GM21529 (cell line): Measurements from ENCODE around the gene CNOT2.
"Not testable (repeated sequence)": the region's sequence is repeated elsewhere in the genome, so short reads cannot be mapped to it uniquely, and the experiment has no call there.

ENCODE experiments used
- ATAC-seq: cut with Tn5 transposase; IDR thresholded peaks from one replicate; pipeline ENCODE4 v1.9.1; 2021; ENCODE audit not compliant: unreplicated experiment

Gene CNOT2

DNA sequence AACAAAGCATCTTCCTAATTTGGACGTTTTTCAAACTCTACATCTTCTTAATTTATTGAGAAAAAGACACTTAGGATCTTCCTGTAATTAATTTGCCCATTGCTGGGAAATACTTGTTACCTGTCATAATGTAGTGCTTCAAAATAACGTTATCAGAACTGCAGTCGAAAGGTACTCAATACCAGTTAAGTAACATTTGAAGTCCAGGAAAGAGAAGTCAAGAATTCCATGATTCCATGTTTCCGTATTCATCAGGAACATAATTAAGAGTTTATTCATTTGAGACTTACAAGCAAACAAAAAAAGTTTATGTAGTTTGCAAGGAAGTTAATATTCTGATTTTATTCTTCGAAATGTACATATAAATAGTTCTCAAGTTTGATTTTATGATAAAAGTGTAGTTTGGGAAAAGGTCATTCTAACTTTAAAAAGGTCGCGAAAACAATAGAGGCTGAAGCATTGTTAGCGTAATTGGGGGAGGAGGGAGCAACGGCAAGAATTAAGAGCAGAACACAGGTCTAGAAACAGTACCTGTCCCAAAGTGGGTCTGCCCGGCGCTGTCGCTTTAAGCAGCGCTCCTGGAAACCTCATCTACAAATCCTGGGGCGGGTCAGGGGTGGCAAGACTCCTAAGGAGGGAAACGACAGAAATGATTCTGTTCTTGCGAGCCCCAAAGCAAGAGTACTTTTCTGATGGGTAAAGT, 121.6 kb downstream of the CNOT2 start:
- ATAC-seq, result no peak

DNA sequence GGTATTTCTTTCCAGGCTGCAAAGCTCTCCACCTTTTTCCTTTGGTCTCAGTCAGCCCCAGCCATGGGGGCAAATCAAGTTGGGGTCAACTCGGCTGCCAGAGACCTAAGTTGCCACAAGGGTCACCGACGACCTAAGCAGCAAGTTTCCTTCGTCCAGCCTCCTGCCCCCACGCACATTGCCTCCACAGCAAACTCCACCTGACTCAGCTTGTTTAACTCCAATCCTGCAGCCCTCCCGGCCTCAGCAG, 122.1 kb downstream of the CNOT2 start:
- ATAC-seq, result no peak

DNA sequence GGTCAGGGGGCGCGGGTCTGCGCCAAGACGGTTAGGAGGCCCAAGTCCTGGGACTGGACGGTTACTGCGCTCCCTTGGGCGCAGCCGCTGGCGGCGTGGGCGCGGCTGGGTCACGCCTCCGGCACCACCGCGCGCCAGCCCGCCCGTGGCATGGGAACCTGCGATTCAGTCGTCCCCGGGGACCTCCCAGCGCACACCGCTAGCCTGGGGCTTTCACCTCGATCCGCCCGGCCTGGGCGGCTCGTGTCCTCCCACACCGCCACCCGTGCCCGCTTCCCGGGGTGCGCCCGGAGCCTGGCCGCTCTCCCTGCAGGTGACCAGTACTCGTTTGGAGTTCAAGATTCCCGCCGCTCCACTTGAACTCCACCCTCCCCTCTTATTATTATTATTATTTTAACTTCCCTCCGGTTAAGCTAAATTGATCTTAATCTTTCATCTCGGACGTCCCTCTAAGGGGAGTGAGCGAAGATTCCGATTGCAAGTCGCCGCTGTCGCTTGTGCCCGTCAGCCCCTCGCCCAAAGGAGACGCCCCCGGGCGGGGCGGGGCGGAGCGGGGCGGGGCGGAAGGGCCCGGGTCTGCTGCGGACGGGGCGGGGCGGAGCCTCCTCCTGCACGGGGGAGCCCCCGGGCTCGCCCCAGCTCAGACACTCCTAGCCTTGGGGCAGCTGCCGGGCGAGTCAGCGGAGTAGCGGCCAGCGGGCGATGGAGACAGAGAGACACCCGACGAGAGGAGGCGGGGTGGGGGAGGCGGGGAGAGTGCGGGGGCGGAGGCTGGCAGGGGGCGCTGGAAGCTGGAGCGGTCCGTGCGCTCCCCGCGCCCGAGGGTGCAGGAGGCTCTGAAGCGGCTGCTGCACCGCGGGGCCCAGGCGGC, 122.7 kb downstream of the CNOT2 start, which contains the start of gene KCNMB4:
KCNMB4 (plus strand) TSS at position 643 of the 871 bp plus-strand sequence. CDS start 445 bp downstream, outside the sequence.
- peak; percentile 83 for ATAC-seq

DNA sequence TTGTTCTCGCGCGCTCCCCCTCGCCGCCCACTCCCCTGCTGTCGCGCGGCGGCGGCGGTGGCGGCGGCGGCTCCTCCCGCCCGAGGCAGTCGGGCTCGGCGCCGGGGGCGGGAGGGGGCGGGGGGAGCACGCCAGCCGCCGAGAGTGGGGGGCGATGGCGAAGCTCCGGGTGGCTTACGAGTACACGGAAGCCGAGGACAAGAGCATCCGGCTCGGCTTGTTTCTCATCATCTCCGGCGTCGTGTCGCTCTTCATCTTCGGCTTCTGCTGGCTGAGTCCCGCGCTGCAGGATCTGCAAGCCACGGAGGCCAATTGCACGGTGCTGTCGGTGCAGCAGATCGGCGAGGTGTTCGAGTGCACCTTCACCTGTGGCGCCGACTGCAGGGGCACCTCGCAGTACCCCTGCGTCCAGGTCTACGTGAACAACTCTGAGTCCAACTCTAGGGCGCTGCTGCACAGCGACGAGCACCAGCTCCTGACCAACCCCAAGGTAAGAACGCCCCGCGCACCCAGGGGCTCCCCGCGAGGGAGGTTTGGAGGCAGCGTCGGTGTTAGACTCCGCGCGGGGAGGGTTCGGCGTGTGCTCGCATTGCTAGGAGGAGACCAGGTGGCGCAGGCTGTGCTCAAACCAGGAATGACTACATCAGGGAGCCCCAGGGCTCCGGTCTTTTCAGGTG, 123.5 kb downstream of the CNOT2 start:
- ATAC-seq, result peak; percentile 42

DNA sequence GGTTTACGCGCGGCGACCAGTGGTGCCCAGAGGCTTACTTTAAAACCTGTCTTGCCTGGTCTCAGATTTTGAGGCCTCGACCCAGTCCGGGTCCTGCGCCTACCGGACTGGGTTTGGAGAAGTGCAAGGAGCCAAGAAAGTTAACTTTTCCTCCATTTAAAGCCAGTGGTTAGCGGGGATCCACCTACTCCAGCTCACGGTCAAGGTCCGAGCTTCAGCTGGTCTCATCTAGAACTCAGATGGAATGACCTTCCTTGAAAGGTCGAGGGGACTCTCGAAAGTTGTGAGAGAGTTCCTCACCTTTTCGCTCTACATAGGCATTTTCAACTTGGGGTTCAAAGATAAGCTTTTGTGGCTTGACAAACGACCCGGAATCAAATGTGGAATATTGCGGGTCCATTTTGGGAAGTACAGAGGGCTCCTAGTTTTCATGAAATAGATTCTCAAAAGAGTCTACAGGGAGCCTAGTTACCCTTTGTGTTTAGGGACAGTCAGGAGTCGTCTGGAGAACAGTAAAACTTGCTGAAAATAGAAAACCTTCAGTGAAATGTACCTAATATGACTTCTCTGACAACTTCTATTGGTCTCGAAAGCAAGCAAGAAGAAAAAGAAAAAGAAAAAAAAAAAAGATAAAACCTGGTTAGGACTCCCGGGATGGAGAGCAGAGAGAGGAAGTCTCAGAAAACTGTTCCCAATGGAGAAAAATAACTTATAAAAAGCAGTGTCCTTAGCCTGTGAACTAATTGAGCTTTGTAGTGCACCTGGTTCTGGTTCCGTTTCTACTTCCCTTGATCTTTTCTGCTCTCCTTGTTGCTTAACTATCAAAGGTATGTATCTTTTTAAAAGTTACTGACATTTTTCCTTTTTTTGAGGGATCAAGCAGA, 124.3 kb downstream of the CNOT2 start:
- no peak for ATAC-seq

DNA sequence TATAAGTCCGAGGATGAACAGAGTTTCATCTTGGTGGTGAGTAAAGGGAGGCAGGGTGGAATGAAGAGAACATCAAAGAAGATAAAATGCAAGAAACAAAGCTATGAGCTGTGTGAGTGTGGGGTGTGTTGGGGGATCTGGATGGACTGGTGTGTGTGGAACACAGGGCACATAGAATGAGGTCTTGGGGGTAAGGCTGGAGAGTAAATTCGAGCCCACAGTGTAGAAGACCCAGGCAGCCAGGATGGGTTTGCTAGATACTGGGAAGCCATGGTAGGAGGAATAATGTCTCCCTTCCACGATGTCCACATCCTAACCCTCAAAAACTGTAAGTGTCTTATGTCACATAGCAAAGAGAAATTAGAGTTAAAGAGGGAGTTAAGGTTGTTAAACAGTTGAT, 129.6 kb downstream of the CNOT2 start:
- ATAC-seq, result no peak

DNA sequence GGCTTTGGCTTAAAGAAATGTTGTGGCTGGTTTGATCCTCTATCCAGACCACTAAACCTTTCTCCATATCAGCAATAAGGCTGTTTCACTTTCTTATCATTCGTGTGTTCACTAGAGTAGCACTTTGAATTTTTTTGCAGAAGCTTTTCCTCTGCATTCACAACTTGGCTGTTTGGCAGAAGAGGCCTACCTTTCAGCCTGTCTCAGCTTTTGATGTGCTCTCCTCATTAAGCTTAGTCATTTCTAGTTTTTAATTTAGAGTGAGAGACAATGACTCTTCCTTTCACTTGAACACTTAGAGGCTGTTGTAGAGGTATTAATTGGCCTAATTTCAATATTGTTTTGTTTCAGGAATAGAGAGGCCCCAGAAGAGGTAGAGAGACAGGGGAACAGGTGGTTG, 136.6 kb downstream of the CNOT2 start:
- no peak for ATAC-seq

DNA sequence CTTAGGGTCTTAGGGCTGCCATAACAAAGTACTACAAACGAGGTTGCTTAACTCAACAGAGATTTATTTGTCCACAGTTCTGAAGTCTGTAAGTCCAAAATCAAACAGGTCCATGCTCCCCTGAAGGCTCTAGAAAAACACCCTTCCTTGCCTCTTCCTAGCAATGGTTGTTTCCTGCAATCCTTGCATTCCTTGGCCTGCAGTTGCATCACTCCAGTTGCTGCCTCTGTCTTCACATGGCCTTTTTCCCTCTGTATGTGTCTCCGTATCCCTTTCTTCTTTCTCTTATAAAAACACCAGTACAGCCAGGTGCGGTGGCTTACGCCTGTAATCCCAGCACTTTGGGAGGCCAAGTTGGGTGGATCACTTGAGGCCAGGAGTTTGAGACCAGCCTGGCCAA, 140.3 kb downstream of the CNOT2 start:
- ATAC-seq, result no peak

DNA sequence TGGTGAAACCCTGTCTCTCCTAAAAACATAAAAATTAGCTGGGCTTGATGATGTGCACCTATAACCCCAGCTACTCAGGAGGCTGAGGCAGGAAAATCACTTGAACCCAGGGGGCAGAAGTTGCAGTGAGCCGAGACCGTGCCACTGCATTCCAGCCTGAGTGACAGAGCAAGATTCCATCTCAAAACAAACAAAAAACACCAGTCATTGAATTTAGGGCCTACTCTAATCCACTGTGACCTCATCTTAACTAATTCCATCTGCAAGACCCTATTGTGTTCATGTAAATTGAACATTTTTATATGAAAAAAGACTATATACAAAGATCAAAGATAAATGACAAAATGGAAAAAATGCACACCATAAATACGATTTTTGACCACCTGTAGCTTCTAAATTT, 140.7 kb downstream of the CNOT2 start:
- no peak for ATAC-seq

DNA sequence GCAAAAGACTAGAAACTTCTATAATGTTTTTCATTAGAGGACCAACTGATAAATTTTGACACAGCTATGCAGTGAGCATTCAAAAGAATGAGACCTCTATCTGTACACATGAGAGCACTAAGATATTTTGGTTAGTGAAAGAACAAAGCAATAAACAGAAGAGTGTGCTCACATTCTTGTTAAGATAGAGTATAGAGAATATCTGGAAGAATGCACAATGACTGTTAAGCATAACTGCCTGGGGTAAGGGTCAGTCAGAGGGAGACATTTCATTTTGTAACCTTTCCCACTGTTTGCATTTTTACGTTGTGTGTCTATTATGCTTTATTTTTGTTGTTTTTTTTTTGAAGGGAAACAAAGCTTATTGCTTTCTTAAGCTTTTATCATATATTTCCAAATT, 143.5 kb downstream of the CNOT2 start:
- ATAC-seq, result no peak

DNA sequence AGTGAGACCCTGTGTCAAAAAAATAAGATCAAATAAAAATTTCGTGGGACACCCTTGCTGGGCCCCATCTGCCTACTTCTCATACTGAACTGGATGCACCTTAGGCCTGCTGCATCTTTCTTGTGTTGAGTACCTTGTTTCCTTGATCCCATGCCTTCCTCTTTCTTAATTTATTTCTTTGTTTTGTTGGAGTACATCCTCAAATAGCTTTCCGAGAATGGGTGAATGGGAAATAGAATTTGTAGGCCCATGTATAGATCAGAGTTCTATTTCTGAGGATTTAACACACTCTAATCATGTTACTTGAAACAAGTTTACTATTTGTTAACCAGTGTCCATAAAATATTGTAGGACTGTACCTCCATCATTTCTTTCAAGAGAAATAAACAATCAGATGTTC, 146.4 kb downstream of the CNOT2 start:
- ATAC-seq, result no peak

DNA sequence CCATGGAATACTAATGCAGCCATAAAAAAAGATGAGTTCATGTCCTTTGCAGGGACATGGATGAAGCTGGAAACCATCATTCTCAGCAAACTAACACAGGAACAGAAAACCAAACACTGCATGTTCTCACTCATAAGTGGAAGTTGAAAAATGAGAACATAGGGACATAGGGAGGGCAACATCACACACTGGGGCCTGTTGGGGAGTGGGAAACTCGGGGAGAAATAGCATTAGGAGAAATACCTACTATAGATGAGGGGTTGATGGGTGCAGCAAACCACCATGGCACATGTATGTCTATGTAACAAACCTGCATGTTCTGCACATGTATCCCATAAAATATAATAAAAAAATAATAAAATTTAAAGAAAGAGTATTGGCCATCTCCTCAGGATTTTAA, 149.4 kb downstream of the CNOT2 start:
- not testable (repeated sequence) for ATAC-seq

DNA sequence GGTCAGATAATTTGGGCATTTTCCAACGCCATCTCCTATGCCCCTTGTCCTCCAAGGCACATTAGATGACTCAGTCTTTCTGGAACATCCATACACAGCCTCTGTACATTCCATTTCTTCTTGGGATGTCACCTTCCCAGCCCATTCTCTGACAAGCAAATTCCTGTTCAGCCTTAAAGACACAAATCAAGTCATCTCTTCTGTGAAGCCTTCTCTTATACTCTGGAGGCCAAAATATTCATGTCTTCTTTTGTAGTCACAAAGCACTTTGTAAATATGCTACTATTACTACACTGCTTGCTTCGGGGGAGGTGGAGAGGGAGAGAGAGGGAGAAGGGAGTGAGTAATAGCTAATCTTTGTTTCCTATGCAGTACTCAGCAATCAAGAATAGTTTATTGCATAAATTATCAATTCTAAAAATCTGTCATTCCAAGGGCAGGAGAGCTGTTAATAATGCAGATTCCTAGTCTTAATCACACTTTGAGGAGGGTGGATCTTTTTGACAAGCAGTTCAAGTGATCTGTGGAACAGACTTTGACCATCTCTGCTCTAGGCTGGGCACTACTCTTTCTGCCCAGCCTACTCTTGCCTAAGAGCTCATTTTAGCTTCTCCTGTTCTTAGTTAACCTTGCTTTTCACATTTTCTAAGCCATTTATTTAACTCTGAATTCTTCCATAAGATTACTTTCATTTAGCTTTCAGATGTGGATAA, 150.7 kb downstream of the CNOT2 start:
- no peak for ATAC-seq

DNA sequence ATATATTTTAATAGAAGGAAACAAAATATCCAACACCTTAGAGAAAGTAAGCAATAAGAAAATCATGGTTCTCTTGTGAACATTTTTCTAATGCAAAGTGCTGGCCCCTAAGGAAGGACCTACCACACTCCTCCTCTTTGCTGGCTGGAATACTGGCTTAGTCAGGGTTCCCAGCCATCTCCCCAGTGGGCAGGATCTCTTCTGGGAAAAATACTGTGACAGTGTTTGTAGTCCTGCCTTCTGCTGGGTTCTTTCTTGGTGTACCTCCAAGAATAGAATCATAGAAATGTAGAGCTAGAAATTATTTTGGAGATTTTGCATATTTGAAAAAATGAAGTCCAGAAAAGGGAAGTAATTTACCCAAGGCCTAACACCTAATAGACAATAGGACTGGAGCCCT, 154.8 kb downstream of the CNOT2 start:
- ATAC-seq, result no peak

DNA sequence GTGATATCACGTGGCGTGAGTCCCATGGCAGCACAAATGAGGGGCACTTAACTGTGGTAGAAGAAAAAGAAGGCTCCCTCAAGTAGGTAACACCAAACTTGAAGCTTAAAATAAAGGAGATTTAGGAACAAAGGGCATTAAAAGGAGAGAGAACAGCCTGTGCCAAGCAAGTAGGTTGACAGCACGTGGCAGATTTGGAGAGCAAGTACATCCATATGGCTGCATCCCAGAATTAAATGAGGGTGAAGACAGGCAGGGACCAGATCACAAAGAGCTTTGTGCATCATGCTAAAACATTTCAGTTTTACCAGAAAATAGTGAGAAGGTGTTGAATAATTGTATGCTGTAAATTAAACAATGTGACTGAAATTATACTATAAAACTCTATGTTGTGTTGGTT, 155.6 kb downstream of the CNOT2 start:
- ATAC-seq, result no peak

DNA sequence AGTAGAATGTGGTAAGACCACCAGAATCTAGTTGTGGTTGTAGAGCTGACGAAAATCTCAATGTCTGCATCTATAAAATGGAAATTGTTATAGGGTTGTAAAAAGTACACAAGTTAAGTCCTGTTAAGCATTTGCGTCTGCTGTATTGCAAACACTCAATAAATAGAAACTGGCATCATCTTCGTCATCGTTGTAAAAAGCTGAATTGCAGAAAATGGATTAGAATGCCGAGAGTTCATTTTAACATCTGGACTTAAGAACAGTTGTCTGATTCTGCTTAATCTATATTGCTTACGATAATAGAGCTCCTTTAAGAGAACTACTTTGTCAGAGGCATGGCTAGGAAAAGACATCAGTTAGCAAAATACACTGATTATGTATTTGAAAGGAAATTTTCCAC, 156.1 kb downstream of the CNOT2 start:
- no peak for ATAC-seq

DNA sequence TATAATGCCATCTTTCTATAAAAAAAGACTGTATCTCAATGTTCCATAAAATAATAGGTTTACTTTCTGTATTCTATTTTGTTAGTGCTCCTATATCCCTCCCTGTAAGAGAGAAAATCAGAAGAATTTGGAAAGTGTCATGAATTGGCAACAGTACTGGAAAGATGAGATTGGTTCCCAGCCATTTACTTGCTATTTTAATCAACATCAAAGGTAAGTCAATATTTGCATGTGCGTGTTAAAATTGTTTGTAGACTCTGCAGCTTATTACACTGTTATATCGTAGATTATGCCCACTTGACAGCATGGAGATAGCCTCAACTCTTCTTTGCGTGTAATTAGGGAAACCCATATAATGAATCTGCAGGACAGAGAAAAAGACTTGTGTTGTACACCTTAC, 156.9 kb downstream of the CNOT2 start:
- no peak for ATAC-seq

DNA sequence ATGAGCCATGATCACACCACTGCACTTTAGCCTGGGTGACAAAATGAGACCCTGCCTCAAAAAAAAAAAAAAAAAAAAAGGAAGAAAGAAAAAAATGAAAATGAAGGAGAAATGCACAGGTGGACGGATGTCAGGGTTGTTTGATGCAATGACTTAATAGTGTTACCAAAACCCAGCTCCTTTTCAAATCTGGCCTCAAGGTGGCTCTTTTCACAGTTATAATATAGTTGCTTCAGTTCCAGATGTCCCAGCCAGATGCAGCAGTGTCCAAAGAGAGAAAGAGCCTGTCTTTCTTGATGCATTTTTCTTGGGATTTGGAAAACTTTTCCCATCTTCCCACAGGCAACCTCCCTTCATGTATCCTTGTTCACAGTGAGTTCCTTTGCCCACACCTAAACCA, 159.4 kb downstream of the CNOT2 start:
- no peak for ATAC-seq

DNA sequence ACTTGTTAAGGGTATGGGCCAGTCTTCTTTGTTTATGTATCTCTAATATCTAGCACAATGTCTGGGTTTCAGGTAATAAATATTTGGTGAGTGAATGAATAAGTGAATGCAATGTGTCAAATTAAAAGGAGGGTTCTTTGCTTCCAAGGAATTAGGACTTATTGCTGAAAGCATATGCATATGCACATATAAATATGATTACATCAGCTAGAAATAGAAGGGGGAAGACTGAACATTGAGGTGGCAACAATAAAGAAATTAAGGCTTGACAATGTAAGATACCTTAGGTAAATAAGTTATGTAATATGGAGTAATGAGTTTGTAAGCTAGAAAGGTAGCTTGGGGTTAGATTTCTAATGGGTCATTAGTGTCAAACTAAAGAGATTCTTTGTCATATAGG, 160.6 kb downstream of the CNOT2 start:
- no peak for ATAC-seq
